ENCODE measurements around the gene LSMEM2.

LSMEM2 gene

DNA sequence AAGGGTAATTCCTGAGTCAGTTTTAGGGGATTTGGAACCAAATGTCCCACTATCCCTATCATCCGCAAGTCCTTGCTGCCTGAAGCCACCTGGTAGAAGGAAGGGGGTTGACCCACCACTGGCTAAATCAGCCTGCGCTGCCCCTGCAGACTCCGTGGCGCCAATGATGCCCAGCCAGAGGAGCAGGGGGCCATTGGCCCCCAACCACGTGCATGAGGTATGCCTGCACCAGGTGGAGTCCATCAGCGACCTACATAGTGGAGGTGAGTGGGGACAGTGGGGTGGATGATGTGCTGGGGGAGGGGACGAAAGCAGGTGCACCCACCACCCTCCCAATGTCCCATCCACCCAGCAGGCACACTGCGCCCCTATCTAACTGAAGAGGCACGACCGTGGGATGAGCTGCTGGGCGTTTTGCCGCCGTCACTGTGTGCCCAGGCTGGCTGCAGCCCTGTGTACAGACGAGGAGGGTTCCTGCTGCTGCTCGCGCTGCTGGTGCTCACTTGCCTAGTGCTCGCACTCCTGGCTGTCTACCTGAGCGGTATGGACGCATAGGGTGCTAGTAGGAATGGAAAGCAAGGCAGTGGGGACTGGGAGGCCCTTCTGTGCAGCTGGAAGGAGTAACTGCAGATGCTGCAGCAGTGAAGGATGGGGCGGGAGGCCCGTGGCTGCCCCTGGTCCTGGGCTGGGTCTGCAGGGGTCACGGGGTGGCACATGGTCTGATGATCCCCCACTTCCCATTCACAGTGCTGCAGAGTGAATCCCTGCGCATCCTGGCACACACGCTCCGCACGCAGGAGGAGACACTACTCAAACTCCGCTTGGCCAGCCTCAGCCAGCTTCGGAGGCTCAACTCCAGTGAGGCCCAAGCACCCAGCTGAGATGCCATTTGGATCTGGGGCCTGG, 7.7 kb downstream of the LSMEM2 start:
- DNase-seq = no peak

DNA sequence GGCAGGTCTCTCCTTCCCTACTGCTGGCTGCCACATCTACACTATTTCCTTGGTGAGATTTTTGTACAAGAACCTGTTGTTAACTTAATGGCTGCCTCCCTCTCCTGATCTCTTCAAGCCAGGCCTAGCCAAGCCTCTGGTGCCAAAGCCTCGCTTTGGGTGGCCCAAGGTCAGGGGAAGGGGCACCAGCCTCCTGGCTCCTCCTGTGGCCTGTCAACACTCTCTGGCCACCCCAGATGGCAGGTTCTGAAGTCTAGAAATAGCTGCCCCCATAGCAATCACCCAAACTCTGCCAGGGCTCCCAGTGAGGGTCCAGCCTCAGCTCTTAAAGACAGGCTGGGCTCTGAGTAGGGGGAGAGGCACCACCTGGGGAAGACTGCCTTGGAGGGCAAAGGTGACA, 8.4 kb downstream of the LSMEM2 start:
- no peak for DNase-seq

DNA sequence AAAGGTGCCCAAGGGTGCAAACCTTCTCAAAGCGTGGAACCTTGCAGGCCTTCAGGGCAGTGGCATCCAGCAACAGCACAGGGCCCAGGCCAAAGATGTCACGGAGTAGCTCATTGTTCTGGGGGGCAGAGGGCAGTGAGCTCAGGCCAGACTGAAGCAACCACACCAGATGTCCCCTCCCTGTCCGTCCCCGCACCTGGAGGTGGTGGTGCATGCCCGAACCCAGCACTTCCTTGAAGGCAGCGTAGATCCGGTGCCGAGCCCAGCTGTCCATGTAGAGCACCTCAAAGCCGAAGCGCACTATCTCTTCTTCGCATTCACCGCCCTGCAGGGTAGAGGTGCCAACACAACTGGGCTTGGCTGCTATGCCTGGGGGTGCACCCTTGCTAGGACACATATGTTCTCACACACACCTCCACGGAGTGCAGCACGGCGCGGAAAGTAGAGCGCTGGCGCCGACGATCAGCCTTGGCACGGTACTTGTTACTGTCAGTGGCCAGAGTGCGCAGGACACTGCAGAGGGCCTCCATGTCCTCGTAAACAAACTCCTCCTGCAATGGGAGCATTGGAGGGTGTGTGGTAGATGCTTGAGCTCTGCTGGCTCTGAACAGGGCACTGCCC, 9.6 kb downstream of the LSMEM2 start:
- no peak for DNase-seq

DNA sequence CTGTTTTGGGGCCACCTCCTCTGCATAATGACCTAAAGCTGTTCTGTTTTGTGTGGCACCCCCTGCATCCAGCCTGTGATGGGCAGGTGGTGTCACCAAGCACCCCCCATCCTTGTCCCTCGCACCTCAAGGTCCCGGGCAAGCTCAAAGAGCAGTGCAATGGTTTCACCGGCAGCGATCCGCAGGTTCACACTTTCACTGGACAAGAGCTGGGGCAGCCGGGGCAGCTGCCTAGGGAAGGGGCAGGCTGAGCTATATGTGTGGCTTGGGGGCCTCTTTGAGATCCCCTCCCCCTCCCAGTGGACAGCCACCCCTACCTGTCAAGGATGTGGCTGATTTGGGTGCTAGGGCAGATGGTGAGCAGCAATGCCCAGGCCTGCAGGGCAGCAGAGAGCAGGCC, 10.2 kb downstream of the LSMEM2 start:
- DNase-seq = no peak

DNA sequence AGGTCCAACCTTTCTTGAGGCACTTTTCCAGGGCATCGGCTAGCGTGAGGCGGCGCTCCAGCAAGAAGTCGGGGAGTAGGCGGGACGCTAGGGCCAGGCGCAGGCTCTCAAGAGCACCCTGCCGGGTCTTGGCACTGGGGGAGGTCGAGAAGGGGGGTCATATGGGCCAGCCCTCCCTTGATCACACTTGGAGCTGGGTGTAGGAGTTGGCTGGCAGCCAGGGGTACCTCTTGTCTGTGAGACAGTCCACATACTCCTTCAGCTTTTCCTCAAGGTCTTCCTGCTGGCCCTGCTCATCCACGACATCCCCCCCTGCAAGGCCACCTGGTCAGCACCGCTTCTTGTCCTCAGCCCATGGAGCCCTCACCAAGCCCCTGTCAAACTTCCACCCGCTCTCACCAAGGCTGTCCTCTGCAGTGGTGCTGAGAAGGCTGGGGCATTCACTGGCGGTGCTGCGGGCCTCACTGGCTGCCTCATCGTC, 11.3 kb downstream of the LSMEM2 start:
- DNase-seq = no peak

DNA sequence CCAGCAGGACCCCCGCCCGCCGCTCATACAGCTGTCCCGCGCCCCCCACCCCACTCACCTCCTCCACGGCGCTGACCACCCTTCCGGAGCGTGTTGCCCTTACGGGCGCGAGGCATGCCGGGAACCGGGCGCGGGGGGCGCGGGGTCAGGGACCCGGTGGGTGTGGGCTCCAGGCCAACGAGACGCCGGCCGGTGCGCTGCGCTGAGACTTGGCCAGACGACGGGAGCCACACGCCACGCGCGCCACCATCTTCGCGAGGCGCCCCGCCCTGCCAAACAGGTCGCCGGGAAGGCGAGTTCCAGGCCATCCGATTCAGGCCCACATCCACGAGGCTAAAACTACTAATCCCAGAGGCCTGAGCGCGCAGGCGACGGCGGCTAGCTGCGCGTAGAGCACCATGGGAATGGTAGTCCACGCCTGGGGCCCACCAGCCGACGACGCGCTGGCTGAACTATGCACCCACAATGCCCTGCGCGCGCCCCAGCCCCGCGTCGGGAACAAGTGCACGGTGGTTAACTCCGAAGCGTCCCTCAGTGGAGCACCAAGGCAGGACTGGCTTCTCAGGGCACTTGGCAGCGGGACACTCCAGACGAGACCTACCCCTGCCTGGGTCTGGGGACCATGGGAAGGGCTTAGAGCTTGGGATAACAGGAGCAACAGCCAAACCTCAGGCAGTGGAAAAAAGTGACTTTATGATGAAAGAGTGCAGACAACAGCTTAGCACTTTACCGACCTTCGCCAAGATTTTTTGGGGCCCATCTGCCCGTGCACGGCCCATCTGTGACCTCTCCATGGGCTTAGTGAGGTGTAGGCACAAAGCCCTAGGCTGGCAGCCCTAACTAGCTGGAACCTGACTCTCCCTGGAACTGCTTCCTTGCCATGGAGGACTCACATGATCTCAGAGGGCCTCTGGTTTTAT, 13.5 kb downstream of the LSMEM2 start, which contains the start of gene IFRD2:
Gene IFRD2, minus strand, starts transcription at position 271 of the 920 bp plus-strand sequence. Its CDS starts 155 bp downstream, at position 116.
- DNase-seq = peak; percentile 91

DNA sequence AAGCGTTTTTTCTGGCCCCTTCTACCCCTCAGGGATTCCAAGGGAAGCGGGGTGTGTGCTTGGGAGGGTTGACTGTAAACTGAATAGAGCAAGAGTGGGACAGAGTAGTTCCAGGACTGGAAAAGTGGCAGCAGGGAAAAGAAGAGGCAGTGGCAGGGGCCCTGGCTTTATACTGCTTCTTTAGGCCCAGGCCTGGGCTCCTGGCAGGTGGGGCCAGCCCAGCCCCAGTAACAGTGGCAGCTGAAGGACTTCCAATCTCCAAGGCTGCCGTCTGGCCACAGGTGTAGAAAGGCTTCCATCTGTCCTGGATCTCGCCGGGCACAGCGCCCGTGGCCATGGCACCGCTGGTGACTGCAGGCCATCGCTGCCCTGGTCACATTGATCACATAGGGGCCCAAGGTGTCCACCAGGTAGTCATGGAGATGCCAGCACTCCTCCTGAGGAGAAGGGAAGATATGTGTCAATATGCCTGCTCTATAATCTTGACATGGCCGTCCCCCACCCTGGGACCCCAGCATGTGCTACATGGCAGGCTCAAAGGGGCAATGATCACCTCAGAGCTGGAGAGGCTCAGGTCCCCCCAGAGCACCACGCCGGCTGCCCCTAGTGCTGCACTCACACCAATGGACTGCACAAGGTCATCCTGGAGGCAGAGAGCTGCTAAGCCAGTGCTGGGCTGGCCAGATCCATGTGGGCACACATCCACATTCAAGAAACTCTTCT, 14.4 kb downstream of the LSMEM2 start:
- DNase-seq = no peak

DNA sequence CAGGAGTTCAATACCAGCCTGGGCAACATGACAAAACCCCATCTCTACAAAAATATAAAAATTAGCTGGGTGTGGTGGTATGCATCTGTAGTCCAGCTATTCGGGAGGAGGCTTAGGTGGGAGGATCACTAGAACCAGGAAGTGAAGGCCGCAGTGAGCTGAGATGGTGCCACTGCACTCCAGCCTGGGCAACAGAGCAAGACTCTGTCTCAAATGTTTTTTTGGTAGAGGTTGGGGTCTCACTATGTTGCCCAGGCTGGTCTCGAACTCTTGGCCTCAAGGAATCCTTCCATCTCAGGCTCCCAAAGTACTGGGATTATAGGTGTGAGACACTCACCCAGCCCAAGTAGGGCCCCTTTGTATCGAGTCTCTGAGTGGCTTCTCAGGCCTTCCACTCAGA, 15.2 kb downstream of the LSMEM2 start:
- DNase-seq = no peak

DNA sequence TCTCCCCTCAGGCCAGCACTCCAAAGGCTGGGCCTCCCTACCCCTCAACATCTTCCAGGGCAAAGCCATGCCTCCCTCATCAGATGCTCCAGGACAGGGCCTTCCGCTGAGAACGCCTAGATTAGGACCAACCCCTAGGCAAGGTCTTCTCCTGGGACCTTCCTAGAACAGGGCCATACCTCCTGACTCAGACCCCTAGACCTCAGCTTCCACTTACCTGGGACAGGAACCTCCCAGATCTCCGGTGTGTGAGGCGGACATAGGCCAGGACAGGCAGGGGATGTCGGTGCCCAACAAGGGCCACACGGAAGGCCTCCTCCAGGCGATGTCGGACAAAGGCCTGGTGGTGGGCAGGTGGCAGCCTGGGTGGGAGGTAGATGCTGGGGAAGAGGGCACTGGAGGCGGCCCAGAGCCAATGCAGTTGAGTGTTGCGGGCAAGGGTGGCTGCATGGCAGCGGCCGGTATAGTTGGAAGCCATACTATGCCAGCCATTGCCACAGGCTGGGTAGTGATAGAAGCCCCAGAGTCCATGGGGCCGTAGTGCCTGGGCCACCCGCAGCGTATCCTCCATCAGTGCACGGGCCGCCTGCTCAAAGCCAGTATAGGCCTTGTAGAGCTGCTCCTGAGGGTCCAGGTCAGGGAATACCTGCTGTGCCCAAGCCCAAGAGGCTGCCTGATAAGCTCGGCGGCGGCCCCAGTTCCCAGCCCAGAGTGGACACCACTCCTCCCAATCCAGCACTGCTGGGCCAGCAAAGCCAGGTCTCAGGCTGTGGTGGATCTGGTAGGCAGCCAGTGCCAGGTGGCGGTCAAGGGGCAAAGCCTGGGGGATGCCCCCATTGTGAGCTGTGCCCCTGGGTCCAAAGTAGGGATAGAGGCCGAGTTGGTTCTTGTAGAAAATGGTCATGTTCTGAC, 15.9 kb downstream of the LSMEM2 start:
- DNase-seq = no peak

DNA sequence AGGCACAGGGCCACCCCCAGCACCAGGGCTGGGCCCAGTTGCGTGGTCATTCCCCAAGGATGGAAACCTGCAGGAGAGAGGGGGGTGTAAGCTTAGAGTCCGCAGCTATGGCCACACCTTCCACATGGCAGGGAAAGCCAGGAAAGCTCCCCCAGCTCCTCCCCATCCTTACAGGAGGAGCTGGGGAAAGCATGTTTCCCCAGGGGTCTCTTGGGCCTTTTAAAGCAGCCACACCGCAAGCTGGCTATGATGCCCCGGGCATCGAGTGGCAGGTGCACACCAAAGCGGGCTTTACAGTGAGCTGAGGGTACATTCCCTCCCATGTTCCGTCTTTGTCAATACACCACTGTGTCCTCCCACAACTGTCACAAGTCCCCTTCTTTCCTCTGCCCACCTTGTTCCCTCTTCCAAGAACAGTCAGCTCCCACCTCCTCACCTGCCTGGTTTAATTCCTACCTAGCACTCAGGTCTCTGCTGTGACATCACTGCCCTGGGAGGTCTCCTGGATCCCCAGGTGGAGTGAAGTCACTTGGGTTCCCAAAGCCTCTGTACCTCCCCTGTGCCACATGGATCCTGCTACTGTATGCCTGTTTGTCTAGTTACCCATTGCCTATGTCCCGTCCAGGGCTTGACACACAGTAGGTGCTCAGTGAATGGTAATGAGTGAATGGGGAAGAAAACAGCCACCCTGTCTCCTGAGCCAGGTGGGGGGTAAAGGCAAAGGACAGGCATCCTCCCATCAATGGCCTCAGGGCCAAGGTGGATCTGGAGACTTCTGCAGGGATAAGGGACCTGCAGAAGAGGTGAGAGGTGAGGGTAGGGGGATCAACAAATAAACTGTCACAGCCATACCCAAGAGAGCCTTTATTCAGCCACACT, 16.9 kb downstream of the LSMEM2 start:
- DNase-seq = no peak

DNA sequence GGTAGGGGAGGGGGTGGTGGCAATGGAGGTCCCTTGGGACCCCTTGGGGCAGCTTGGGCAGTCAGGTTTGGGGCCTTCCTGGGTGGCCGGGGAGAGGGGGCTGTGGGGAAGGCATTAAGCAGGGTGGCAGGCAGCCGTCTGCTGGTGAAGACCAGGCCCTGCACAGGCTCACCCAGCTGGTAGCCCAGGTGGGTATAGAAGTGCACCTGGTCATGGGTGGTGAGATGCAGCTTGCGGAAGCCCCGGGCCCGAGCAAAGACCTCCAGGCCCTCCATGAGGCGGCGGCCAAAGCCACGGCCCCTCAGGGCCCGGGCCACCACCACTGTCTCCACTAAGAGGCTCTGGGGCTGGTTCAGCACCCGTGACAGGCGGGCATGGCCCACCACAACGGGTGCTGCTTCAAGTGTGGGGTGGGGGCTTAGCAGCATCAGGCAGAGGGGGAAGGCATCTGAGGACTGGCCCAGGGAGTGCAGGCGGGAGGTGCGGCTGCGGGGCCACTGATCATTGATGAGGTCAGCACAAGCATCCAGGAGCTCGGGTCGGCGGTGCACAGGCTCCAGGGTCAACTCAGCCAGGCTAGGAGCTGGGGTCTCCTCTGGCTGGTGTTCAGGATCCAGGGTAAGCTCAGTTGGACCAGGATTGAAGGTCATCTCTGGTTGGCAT, 18.0 kb downstream of the LSMEM2 start:
- DNase-seq = no peak

DNA sequence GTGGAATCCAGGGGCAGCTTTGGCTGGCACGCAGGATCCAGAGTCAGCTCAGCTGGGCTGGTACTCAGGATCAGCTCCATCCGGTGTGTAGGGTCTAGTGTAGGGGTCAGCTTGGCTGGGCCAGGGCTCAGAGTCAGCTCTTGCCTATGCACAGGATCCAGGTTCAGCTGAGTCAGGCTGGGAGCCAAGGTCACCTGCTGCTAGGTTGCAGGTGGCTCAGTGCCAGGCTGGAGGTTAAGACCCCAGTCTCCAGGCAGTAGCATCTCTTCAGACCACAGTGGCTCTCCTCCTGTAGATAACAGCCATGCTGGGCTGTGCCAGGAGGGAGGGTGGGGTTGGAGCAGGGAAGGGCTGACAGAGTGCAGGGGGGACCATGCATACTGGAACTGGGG, 18.5 kb downstream of the LSMEM2 start:
- DNase-seq = no peak

DNA sequence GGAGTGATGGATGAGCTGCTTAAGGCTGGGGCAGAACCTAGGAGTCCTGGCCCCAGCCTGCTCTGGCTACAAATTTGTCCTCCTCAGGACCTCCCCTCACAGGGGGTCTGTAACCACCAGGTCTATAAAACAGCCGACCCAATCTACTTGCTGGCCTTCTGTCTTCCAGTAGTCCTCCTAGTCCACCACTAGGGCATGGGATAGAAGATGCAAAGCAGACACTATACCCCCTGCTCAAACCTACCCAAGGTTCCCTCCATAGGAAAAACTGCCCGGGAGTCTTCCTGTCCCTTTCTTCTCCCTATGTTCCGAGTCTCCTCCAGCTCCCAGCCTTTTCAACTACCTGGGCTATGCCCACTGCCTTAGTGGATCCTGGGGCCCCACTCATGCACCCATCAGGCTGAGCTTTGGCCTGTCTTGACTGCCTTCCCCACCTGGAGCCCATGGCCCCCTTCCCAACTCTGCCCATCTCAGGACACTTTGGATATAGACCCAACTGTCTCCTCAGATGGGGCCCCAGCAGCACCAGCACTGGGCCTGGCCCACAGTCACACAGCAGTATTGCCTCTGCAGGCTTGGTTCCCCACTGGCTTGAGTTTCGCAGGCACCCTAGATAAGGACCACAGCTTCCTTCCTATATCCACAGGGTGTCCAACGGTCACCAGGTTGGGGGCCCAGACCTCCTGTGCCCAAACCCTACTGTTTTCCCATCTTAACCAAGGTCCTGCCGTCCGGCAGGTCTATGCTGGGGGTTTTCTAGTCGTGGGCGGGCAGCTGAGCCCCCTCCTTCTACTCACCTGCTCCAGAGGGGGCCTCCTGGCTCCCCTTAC, 19.2 kb downstream of the LSMEM2 start:
- no peak for DNase-seq

DNA sequence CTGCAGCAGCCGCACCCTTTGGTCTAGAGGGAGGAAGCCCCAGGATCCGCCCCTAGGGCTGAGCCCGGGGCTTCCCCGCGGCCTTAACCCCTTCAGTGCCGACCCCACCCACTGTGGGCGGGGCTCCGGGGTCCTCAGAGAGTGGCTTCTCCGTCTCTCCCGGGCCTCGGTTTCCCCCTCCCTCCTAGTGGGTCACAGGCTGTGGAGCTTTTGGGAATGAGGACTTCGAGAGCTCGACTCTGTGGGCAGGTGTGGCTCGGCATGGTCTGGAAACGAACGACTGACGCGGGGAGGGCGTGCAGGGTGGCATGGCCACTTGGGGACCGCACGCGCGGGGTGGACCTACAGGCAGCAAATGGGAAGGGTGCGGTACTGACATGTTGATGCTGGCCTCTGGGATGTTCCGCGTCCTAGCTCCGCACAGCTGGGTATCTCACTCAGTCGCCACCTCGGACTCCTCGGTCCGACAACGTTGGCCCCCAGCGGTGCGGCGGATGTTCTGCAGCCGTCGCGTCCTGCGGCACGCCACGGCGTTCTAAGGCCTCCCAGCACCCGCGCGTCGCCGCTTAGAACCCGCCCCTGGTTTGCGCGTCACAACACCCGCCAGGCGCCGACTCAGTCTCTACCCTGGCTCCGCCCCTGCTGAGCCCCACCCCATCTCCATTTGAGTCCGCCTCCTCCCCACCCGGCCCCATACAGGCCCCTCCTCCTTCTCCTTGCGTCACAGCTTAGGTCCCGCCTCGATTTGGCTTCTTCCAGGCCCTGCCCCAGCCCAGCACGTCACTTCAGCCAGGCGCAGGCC, 20.1 kb downstream of the LSMEM2 start, which contains the start of the genes HYAL3 and NAA80:
Gene HYAL3, minus strand, starts transcription at position 570 of the 802 bp plus-strand sequence. CDS start 3,803 bp downstream, outside the sequence.
Gene NAA80, minus strand, starts transcription at position 570 of the 802 bp plus-strand sequence. CDS start 1,942 bp downstream, outside the sequence.
- peak; percentile 91 for DNase-seq

DNA sequence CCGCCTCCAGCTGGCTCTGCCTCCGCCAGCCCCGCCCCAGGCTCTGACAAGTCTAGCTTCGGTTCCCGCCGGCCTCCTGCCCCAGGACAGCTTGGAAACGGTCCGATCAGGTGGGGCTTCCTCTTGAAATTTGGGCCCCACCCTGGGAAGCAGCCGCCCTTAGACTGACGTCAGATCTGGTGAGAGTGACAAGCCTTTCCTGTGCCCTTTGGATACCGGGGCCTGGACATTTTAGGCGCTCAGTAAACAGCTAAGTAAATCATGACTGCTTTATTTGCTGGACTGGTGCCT, 20.7 kb downstream of the LSMEM2 start:
- DNase-seq = no peak

DNA sequence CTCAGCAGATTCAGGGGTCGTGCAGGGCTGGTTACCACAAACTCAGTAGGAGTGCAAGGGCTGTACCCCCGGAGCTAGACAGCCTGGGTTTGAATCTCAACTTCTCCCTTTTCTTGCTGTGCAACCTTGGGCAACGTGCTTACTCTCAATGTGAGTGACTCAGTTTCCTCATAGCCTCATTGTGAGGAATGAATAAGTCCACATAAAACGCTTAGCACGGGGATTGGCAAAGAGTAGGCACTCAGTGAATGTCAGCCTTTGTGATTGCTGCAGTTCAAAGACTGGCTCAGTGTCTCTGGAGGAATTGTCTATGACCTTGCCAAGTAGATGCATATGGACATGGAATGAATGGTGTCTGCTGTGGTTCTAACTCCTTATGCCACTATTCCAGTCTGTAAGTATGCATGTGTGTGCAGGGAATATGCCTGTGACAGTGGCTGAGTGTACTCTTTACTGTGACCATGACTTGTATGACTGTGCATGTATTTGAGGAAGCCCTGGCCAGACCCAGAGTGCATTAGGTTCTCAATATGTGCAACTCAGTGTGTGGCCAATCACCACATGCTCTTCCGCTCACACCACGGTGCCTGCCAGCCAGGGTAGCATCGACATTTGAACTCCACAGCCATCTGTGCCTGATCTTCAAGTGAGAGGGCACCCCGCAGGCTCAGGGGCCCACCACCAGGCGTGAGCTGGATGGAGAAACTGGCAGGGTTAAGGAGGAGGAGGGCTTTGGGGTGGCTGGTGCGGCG, 21.2 kb downstream of the LSMEM2 start:
- no peak for DNase-seq

DNA sequence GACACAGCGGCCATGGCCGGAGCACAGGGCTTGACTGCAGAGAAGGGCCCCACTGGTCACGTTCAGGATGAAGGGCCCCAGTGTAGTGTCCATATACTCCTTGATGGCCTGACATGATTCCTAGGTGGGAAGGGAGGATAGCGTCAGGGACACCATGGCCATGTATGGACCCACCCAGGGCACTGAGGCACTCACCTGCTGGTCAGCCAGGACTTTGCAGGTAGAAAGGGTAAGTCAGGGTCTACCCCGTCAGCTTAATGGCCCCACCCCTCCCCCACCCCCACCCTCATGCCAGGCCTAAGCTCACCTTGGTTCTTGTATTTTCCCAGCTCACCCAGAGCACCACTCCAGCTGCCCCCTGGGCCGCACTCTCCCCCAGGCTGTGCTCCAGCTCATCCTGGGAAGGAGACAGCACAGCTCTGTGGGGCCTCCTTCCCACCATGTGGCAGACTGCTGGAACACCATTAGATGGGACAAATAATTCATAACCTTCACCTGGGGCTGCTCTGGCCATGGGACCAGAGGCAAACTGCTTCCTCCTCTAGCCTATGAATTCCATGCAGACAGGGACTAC, 21.9 kb downstream of the LSMEM2 start:
- no peak for DNase-seq

Data from COR-L47 (cell line).